Esophagus squamous epithelium (tissue), 4 donors: ENCODE measurements around the gene PPP1R1A.

Source experiments
- POLR2A ChIP-seq, 4 donors: fragments of 450-650 bp; IDR thresholded peaks; one replicate each; pipeline ENCODE4 v1.6.1; 2017; ENCODE audit warnings: antibody characterized with exemption in 4 of 4, mild to moderate bottlenecking in 4 of 4, moderate library complexity in 3 of 4
- TF ChIP-seq, protein P1 (sequence below), 6 experiments: fragments of 450-650 bp in 4 of 6; fragments of 200-600 bp in 2 of 6; sonication (generic) in 2 of 6; IDR thresholded peaks; one replicate each; pipeline ENCODE4 v1.5.1; 2016 to 2019; ENCODE audit warnings: antibody characterized with exemption in 6 of 6, mild to moderate bottlenecking in 4 of 6, moderate library complexity in 4 of 6

DNA sequence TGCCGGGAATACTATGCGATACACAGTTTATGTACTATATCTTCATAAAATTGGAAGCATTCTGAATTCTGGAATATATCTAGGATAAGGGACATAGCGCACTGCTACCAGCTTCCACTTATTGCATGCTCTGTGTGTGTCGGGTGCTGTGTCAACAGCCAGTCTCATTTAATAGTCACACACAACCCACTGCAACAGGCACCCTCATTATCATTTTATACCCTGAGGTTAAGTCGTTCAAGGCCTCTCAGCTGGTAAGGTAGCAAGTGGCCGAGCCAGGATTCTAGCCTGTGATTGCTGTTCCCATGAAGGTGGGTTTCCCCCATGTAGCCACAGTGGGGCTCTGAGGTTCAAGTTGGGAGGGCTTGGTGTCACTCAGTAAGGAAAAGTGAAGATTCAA lies 7.0 kb downstream of the PPP1R1A start:
- TF ChIP-seq, protein P1, sequence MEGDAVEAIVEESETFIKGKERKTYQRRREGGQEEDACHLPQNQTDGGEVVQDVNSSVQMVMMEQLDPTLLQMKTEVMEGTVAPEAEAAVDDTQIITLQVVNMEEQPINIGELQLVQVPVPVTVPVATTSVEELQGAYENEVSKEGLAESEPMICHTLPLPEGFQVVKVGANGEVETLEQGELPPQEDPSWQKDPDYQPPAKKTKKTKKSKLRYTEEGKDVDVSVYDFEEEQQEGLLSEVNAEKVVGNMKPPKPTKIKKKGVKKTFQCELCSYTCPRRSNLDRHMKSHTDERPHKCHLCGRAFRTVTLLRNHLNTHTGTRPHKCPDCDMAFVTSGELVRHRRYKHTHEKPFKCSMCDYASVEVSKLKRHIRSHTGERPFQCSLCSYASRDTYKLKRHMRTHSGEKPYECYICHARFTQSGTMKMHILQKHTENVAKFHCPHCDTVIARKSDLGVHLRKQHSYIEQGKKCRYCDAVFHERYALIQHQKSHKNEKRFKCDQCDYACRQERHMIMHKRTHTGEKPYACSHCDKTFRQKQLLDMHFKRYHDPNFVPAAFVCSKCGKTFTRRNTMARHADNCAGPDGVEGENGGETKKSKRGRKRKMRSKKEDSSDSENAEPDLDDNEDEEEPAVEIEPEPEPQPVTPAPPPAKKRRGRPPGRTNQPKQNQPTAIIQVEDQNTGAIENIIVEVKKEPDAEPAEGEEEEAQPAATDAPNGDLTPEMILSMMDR (IDR thresholded peaks at IDR 0.05): no peak
- TF ChIP-seq POLR2A (IDR thresholded peaks at IDR 0.05): no peak
